Adipose tissue (tissue), 3 donors: Measurements from ENCODE around the gene MECP2. TPM values are rescaled to one million over a fixed set of nuclear protein-coding genes. Genes with fewer than 3 reads are reported as not detected.
"Not testable (repeated sequence)": the region's sequence is repeated elsewhere in the genome, so short reads cannot be mapped to it uniquely, and the experiment has no call there.

Experiments used
- H3K27ac ChIP-seq: one replicate; pipeline ENCODE4 v1.5.1; 2013; ENCODE audit warnings: low read depth, low read length
- WGBS, 3 donors: extraction: QIAGEN DNeasy Blood & Tissue Kit; methylation state at CpG; one replicate each; pipeline ENCODE4 v1.1.7; 2013; 5-methylcytosine and 5-hydroxymethylcytosine counted together
- polyA plus RNA-seq, 3 donors: library from polyadenylated mRNA; stranded (reverse); fragments of 200-250 nt; gene quantifications; one replicate each; pipeline ENCODE4 v1.2.3, GENCODE V29; 2013
- donor health status: healthy with polysubstance abuse.
- donor health status: Bipolar disorder and iron deficiency.
- donor health status: healthy.

Gene MECP2
- polyA plus RNA-seq, 3 donors, result 7.6 to 15.5 (median 13.3) TPM

DNA sequence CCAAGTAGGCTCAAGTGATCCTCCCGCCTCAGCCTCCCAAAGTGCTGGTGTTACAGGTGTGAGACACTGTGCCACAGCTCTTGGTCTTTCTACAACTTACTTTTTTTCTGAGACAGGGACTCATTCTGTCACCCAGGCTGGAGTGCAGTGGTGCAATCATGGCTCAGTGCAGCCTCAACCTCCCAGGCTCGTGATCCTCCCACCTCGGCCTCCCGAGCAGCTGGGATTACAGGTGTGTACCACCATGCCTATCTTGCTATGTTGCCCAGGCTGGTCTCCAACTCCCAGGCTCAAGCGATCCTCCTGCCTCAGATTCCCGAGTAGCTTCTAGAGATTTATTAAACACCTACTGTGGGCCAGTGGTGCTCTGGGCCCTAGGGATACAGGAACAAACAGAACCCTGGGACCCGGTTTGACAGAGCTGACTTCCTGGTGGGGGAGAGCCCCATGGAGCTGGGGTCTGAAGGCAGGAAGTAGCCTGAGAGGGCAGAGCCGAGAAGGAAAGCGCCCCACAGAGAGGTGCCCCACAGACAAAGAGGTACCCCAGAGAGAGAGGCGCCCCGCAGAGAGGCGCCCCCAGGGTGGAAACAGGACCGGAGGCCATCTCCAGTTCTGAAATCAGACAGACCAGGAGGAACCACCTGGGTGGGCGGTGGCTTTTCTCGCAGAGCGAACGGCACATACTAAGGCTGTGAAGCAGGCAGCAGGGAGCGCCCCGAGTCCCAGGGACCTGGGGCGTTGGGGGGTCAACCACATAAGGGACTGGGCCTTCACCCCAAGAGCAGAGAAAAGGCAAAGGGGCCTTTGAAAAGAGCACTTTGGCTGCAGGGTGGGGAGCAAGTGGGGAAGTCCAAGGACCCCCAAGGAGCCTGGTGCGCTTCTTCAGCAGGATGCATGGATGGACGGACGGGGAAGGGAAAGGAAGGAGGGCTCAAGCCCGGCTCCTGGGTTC is 82.8 kb downstream of the MECP2 start:
- no peak overlapping the region for H3K27ac ChIP-seq
- 83 to 86% (median 84%) methylated on average over 20 to 24 of the region's 24 CpGs for WGBS, 3 donors

DNA sequence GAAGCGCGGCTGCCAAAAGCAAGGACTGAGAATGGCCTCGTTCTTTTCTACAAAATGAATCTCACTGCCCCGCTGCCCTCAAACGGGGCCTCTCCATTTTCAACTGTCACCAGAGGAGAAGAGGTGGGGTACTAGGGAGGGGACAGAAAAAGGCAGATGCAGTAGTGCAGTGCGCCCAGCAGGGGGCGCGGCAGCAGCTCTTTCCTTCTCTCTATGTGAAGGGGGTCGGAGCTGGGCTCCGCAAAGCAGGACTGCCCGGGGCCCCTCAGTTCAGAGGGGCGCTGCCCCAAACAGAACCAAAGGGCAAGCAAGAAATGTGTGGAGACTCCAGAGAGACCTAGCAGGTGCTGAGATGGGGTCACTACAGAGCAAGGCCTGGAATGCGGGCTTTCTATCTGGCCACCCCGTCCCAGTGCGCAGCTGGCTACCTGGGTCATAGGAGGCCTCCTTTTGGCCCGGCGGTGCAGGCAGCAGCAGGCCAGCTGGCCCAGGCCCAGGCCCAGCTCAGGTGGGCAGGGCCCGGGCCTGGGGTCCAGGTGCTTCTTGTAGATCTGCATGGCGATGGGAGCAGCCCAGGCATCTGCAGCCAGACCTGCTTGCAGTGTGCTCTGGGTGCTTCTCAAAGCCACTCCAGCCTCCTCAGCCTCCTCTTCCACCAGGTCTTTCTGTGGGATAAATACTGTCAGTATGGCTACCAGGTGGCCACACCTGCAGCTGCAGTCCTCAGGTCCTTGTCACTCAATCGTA is 83.7 kb downstream of the MECP2 start:
- H3K27ac ChIP-seq, result no peak overlapping the region
- WGBS, 3 donors, result 43 to 50% (median 47%) methylated on average over 13 to 20 of the region's 20 CpGs

DNA sequence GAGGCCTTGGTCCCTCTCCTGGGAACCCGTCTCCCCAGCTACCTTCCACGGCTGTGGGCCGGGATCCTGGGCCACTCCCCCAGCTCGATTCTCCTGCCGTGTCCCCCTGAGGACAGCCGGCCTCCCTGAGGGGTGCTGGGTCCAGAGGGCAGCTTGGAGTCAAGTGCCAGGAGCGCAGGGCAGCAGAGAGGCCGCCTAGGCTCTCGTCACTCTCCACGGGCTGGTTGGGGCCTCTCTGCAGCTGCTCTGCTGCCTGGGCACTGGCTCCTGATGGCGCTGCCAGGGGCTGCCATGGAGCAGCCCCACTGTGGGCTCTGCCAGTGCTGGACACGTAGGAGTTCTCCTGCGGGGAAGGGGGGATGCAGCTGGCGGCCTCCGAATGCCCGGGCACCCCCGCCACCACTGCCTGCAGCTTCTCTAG is 84.5 kb downstream of the MECP2 start:
- H3K27ac ChIP-seq, result no peak overlapping the region
- 71 to 87% (median 79%) methylated on average over 4 to 17 of the region's 17 CpGs for WGBS, 3 donors

DNA sequence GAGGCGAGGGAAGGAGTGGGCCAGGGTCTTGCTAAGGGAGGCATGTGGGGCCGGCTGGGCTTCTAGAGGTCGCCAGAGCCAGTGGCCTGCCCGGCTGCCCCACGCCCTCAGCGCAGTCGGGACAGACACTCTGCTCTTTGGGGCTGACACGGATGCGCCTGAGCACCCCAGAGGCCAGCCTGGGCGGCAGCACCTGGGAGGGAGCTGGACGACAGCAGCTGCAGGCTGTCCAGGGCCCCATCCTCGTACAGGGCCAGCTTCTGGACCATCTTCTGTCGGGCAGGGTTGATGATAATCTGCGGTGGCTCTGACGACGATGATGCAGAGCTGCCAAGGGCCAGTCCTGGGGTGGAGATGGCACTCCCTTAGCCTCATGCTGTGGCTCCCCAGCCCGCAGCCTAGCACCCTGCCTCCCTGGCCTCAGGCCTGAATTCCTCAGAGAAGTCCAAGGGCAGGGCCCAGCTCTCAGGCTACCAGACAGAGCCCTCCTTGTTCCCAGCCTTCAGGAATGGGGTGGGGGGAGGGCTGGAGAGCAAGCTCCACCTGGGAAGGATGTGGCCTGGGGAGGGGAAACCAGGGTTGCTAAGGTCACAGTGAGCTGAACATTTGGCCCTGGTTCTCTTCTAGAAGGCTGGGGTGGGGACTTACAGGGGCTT is 85.1 kb downstream of the MECP2 start:
- WGBS, 3 donors, result 78 to 87% (median 81%) methylated on average over 12 to 17 of the region's 17 CpGs
- no peak overlapping the region for H3K27ac ChIP-seq

DNA sequence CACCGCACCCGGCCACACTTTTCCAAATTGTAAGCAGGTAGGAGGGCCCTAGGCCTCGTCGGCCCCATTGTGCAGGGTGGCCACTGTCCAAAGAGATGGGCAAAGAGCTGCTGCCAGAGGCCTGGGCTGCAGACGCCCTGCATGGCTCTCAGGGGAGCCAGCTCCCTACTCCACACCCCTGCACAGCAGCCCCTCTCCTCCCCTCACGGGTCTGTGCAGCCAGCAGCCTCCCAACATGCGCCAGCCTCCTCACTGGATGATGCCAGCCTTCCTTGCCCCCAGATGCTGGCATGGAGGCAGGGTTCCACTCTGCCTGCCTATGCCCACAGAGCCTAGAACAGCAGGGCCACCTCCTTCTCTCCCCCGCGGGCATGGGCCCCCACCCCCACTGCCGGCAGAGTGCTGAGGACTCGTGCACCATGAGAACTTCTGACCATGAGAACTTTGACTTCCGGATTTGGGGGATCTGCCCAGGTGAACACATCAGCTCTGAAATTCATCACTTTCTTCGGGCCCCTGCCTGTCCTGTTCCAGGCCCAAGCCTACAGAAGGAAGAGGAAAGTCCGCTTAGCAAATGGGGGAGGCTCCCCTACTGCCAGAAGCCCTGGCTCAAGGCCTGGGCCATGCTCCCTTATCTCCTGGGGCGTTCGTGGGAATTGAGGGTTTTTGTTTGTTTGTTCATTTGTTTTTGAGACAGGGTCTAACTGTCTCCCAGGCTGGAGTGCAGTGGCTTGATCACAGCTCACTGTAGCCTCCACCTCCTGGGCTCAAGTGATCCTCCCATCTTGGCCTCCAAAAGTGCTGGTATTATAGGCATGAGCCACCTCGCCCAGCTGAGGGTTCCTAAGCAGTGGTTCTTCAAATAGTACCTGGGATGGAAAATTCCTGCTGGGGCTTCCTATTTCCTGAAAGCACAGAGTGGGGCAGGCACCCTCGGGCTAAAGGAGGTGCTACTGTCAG is 85.9 kb downstream of the MECP2 start:
- no peak overlapping the region for H3K27ac ChIP-seq
- 76 to 89% (median 82%) methylated on average over 16 to 18 of the region's 18 CpGs for WGBS, 3 donors

DNA sequence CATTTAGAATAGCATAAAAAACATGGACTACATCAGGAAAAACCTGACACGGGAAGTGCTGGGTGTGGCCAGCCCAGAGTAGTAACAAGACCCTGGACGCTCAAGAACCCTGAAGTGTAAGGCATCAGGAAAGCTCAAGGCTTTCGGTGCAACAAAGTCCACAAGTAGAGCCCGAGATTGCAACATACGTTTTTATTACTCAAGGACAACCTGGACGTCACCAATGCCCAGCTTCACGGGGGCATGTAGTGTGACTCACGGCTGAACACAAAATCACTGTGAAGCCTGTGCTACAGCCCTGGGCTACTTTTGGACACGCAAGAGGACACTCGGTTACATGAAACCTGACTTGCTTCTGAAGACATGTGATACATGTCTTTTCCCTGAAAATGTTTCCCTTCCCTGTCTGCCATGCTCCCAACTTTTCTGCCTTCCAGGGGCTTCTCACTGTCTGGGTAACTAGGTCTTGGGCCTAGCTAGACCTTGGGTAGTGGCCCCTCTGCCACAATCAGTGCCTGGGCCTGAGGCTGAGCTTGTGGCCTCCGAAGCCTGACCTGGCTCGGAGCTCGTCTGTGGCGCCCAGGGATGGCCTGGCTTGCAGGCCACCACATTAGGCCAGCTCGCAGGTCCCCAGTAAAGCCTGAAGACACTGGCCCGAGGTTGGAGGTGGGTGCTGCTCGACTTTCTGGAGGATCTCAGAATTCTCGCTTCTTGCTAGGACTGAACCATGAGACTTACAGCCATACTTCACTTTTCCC is 87.0 kb downstream of the MECP2 start:
- no peak overlapping the region for H3K27ac ChIP-seq
- WGBS, 3 donors, result 67 to 81% (median 81%) methylated on average over 18 of the region's 18 CpGs

DNA sequence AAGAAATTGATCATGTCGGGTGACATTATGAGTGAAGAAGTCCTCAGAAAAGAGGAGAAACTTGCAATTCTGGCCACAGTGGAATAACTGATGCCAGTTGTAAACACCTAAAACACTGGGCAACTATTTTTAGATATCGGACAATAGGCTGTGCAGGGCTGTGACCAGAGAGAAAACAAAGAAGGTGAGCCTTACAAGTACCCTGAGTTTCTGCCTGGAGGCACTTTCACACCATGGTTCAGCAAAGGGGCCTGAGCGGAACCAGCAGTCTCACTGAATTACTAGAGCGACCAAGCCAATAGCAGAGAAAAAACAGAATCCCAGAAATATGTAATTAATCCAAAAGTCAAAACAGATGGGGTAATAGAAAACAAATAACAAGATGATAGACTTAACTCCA is 89.0 kb downstream of the MECP2 start:
- no peak overlapping the region for H3K27ac ChIP-seq
- 56 to 74% (median 66%) methylated on average over 3 to 4 of the region's 4 CpGs for WGBS, 3 donors

DNA sequence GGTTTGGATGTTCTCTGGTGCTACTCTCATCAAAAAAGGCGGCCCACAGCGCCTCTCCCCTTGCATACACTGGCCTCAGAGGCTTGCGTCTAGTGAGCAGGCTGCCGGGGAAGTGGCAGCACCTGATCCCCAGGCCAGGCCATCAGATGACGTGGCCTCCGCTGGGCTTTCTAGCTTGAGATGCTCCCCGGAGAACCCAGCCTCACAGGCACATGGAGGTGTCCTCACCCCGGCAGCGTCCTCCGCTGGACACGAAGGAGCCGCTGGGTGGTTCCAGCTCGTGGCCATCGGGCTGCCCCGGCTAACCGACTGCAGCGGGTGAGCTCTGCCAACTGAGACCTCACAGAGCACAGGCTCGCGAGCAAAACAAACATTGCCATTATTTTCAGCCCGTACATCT is 90.6 kb downstream of the MECP2 start:
- 92 to 96% (median 95%) methylated on average over 13 to 20 of the region's 20 CpGs for WGBS, 3 donors
- no peak overlapping the region for H3K27ac ChIP-seq

DNA sequence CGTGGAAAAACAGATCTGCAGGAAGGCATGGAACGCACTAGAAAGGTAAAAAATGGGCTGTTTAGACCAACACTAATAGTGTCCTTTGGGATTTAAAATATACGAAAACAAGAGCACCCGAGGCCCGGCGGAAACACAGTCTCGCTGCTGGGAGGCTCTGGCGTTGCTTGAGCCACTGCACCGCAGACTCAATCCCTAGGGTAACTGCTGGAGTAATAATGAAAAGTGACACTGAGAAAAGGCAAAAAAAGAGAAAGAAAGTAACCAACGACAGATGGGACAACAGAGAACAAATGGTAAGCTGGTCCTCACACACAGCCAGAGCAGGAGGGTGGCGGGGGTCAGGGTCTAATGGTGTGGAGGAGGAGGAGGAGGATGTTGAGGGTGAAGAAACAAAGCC is 93.2 kb downstream of the MECP2 start:
- H3K27ac ChIP-seq, result no peak overlapping the region
- 65 to 82% (median 70%) methylated on average over 11 of the region's 11 CpGs for WGBS, 3 donors

DNA sequence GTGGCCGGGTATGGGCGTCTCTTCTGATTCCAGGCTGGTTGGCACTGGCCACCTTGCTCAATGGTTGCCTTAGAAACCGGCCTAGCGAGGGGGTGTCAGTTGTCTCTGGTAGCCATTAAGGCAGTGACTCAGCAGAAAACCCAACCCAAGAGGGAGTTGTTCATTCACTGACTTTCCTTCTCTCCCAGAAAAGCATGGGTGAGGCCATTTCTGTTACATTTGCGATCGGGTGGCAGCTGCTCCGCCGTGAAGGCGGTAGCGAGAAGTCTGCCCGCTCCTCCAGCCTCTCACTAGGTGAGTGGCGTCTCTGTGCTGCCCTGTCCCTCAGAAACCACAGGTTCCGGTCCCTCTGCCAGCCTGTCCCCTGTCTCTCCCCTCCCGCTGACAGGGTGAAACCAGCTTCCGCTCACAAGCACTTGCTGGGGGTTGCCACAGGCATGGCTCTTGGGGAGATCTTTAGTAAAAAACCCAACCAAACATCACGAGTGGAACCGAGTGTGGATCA is 95.2 kb downstream of the MECP2 start:
- 46 to 82% (median 71%) methylated on average over 17 of the region's 17 CpGs for WGBS, 3 donors
- no peak overlapping the region for H3K27ac ChIP-seq

DNA sequence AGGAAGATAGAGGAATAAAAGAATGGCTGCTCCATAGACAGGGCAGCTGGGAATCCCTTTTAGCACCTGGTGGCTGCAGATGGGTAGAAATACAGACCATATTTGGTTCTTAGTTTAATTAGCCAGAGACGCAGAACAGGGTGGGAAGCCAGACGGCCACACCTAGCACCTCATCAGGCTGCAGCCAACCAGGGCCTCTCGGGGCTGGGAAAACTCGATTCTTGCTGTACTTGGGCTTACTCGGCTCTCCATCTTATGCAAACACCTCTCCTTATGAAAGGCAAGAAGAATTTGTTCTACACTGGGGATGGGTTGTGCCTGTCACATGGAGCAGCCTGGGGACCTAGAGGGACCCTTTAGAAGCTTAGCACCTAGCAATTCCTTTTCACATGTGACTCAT is 97.5 kb downstream of the MECP2 start:
- WGBS, 3 donors, result 52 to 61% (median 59%) methylated on average over 5 of the region's 5 CpGs
- H3K27ac ChIP-seq, result no peak overlapping the region

DNA sequence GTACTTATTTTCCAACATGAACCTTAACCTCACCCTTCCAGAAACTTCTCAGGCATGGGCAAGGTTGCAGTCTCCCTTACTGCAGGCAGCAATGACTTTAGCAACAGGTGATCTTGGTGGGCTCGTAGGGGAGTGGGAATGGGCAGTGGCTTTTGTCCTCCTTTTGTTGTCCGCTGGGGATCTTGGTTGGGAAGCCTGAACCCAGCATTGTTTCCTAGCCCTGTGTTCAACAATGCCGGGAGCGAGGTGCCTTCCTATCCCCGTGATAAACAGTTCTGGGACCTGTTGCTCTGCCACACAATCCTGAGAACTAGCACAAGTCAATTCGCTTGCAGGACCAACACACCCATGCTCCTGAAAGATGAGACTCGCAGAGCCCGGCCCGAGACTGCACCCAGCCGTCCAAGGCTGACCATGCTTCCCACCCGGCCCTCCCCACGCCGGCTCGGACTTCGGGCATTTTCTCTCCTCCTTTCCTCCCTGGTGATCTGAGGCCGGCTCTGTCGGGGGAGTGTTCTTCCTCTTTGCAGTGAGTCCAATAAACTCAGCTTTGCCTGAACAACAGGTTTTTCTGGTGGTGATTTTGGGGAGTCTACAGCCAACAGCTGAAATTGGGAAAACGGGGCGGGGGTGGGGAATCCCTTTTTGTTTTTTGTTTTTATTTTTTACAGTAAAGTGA is 98.0 kb downstream of the MECP2 start:
- H3K27ac ChIP-seq, result no peak overlapping the region
- 35 to 52% (median 46%) methylated on average over 17 to 19 of the region's 19 CpGs for WGBS, 3 donors

DNA sequence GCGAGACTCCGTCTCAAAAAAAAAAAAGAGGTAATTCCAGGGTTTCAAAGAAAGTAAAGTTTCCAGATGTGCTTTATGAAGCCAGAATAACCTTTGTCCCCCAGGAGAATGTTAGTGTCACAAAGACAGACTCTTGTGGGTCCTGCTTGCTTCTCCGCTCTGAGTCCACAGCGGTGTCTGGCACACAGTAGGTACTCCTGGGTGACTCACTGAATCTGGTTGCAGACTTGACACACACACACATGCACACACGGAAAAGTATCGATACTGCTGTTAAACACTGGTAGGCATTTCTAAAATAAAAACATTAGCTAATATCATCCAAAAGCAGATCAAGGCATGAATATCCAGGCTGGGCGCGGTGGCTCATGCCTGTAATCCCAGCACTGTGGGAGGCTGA is 102.0 kb downstream of the MECP2 start:
- no peak overlapping the region for H3K27ac ChIP-seq
- 92 to 95% (median 93%) methylated on average over 7 to 8 of the region's 8 CpGs for WGBS, 3 donors

DNA sequence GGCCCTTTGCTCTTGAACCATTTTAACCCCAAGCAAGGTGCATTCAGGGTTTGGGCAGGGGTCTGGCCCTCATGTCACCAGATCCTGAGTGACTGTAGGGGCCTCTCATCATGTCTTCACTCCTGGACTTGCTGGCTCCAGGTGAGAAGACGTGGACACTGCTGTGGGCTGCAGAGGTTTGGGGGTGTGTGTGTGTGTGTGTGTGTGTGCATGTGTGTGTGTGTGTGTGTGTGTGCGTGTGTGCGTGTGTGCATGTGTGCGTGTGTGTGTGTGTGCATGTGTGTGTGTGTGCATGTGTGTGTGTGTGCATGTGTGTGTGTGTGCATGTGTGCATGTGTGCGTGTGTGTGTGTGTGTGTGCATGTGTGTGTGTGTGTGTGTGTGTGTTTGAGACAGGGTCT is 103.1 kb downstream of the MECP2 start:
- WGBS, 3 donors, result 56 to 89% (median 88%) methylated on average over 1 to 4 of the region's 5 CpGs
- not testable (repeated sequence) for H3K27ac ChIP-seq

DNA sequence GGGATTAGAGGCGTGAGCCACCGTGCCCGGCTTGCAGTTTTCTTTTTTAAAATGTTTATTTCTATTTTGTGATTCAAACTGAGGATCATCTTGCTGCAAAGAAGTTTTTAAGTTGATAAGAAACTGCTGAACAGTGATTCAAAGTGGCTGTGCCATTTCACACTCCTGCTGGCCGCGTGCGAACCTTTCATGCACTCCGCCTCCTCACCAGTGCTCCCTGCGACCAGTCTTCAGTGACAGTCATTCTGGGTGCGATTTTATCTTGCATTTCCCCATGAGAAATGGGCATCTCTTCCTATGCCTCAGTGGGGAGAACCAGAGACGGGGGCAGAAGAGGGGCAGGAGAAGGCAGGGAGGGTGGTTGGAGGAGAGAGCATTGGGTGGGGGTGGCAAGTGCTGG is 103.5 kb downstream of the MECP2 start:
- H3K27ac ChIP-seq, result no peak overlapping the region
- 85 to 91% (median 87%) methylated on average over 10 of the region's 10 CpGs for WGBS, 3 donors

DNA sequence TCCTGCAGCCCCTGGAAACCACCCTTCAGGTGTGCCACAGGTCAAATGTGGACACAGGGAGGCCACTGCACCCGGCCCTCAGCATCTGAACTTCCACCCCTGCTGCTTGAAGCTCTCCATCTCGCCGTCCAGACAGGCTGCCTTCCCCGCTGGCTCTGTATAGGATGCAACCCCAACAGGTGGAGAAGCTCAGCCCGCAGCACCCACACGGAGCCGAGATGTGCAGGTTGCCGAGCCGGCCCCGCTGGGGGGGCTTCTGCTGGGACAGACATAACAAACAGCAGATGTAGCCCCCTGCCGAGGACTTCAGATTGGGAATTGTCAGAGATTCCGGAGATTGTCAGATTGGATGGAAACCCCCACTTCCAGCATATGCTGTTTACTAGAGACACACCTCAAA is 104.4 kb downstream of the MECP2 start:
- H3K27ac ChIP-seq, result no peak overlapping the region
- 87 to 91% (median 88%) methylated on average over 12 of the region's 12 CpGs for WGBS, 3 donors

DNA sequence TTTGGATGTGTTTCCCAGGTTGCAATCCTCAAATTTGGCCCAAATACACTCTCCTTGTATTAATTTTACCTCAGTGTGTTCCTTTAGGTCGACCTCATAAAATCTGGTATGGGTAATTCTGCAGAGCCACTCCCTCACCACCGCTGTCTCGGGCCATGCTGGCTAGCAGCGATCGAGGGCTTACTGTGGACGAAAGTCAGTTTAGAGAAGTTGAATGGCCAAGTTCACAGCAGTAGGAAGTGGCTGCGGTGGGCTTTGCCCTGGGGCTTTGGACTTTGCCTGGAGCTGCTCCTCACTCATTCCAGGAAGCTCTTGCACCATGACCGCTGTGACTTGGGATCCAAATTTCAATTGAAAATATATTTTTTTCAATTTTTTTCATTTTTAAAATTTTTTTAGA is 105.3 kb downstream of the MECP2 start:
- 53 to 94% (median 73%) methylated on average over 8 of the region's 8 CpGs for WGBS, 3 donors
- H3K27ac ChIP-seq, result no peak overlapping the region
